SK-N-SH treated with all-trans-retinoic acid at 6 μM for 48 hours (cell line): ENCODE results near the gene SLC22A3.

Experiments
- ATAC-seq: fragments of 200-7000 bp; cut with Tn5 transposase; 3 replicates; pipeline ENCODE4 v1.9.1; 2020; ENCODE audit warnings: mild to moderate bottlenecking, moderate library complexity
- BACH2 ChIP-seq: fragments of 250-450 bp; sonication (Bioruptor Pico); IDR thresholded peaks from 2 replicates; pipeline ENCODE4 v1.9.0; 2021; ENCODE audit warnings: mild to moderate bottlenecking, borderline replicate concordance
- CREB5 ChIP-seq: fragments of 250-450 bp; sonication (Bioruptor Pico); IDR thresholded peaks from 2 replicates; pipeline ENCODE4 v1.5.1; 2020; ENCODE audit warnings: low read depth, mild to moderate bottlenecking, moderate library complexity
- CSDC2 ChIP-seq: fragments of 250-450 bp; sonication (Bioruptor Pico); IDR thresholded peaks from 2 replicates; pipeline ENCODE4 v1.5.0; 2020; ENCODE audit warnings: mild to moderate bottlenecking, moderate library complexity
- ESRRG ChIP-seq: fragments of 250-450 bp; sonication (Bioruptor Pico); IDR thresholded peaks from 2 replicates; pipeline ENCODE4 v1.6.1; 2021; ENCODE audit warnings: mild to moderate bottlenecking
- ISL1 ChIP-seq: fragments of 250-450 bp; sonication (Bioruptor Pico); IDR thresholded peaks from 2 replicates; pipeline ENCODE4 v2.1.2; 2022; ENCODE audit warnings: mild to moderate bottlenecking, moderate library complexity
- OSR1 ChIP-seq: fragments of 250-450 bp; sonication (Bioruptor Pico); IDR thresholded peaks from 2 replicates; pipeline ENCODE4 v1.8.0; 2022; ENCODE audit warnings: moderate library complexity, mild to moderate bottlenecking, inconsistent platforms
- PATZ1 ChIP-seq: fragments of 250-450 bp; sonication (Bioruptor Pico); IDR thresholded peaks from 2 replicates; pipeline ENCODE4 v1.8.0; 2020; ENCODE audit warnings: mild to moderate bottlenecking, moderate library complexity, borderline replicate concordance
- POU6F1 ChIP-seq: fragments of 250-450 bp; sonication (Bioruptor Pico); IDR thresholded peaks from 2 replicates; pipeline ENCODE4 v1.8.0; 2021; ENCODE audit warnings: low read depth, mild to moderate bottlenecking, moderate library complexity, borderline replicate concordance
- PPARA ChIP-seq: fragments of 250-450 bp; sonication (Bioruptor Pico); IDR thresholded peaks from 2 replicates; pipeline ENCODE4 v1.5.0; 2020; ENCODE audit warnings: mild to moderate bottlenecking, borderline replicate concordance
- RARB ChIP-seq: fragments of 250-450 bp; sonication (Bioruptor Pico); IDR thresholded peaks from 2 replicates; pipeline ENCODE4 v1.8.0; 2021; ENCODE audit warnings: mild to moderate bottlenecking, moderate library complexity
- SNAI2 ChIP-seq: fragments of 250-450 bp; sonication (Bioruptor Pico); IDR thresholded peaks from 2 replicates; pipeline ENCODE4 v1.5.0; 2020; ENCODE audit warnings: mild to moderate bottlenecking, moderate library complexity
- TCF4 ChIP-seq: fragments of 250-450 bp; sonication (Bioruptor Pico); IDR thresholded peaks from 2 replicates; pipeline ENCODE4 v1.8.0; 2021; ENCODE audit warnings: mild to moderate bottlenecking, moderate library complexity, borderline replicate concordance
- TOX ChIP-seq: fragments of 250-450 bp; sonication (Bioruptor Pico); IDR thresholded peaks from 2 replicates; pipeline ENCODE4 v1.8.0; 2021; ENCODE audit warnings: mild to moderate bottlenecking, moderate library complexity, borderline replicate concordance
- TSHZ2 ChIP-seq: fragments of 250-450 bp; sonication (Bioruptor Pico); IDR thresholded peaks from 2 replicates; pipeline ENCODE4 v1.5.0; 2020; ENCODE audit warnings: mild to moderate bottlenecking, moderate library complexity
- ZC3H10 ChIP-seq: fragments of 250-450 bp; sonication (Bioruptor Pico); IDR thresholded peaks from 2 replicates; pipeline ENCODE4 v1.5.1; 2021; ENCODE audit warnings: mild to moderate bottlenecking, moderate library complexity
- ZFP3 ChIP-seq: fragments of 250-450 bp; sonication (Bioruptor Pico); IDR thresholded peaks from 2 replicates; pipeline ENCODE4 v1.5.0; 2020; ENCODE audit warnings: mild to moderate bottlenecking, moderate library complexity
- ZNF565 ChIP-seq: fragments of 450-650 bp; formaldehyde crosslinking; conservative IDR thresholded peaks from 2 replicates; pipeline ENCODE4 v1.5.0; 2020; ENCODE audit warnings: low read depth, mild to moderate bottlenecking, moderate library complexity
- ZNF70 ChIP-seq: fragments of 450-650 bp; formaldehyde crosslinking; IDR thresholded peaks from 2 replicates; pipeline ENCODE4 v1.5.0; 2020; ENCODE audit warnings: mild to moderate bottlenecking, moderate library complexity
- ZNF8 ChIP-seq: fragments of 450-650 bp; formaldehyde crosslinking; IDR thresholded peaks from 2 replicates; pipeline ENCODE4 v1.5.0; 2020; ENCODE audit warnings: mild to moderate bottlenecking, moderate library complexity

Gene SLC22A3

GRCh38 chr6:160336200-160336599 is 12.0 kb upstream of the SLC22A3 start:
- TF ChIP-seq ZNF8 (CRISPR knock-in tag) = no peak
- TF ChIP-seq TSHZ2 (CRISPR knock-in tag) = no peak
- no peak for TF ChIP-seq PATZ1 (CRISPR knock-in tag)
- no peak for TF ChIP-seq TOX (CRISPR knock-in tag)
- TF ChIP-seq PPARA = no peak
- no peak for TF ChIP-seq POU6F1 (CRISPR knock-in tag)
- TF ChIP-seq BACH2 (CRISPR knock-in tag) = no peak
- TF ChIP-seq CREB5 = no peak
- no peak for TF ChIP-seq RARB (CRISPR knock-in tag)
- TF ChIP-seq ESRRG (CRISPR knock-in tag) = no peak
- no peak for TF ChIP-seq OSR1 (CRISPR knock-in tag)
- TF ChIP-seq ISL1 (CRISPR knock-in tag) = no peak
- no peak for TF ChIP-seq TCF4 (CRISPR knock-in tag)
- no peak for TF ChIP-seq ZC3H10 (CRISPR knock-in tag)
- no peak for TF ChIP-seq ZFP3 (CRISPR knock-in tag)
- no peak for ATAC-seq

- ATAC-seq = no peak
- no peak for TF ChIP-seq TSHZ2 (CRISPR knock-in tag)
- TF ChIP-seq CREB5 = no peak
Observed at GRCh38 chr6:160337301-160337700, 10.9 kb upstream of the SLC22A3 start.

GRCh38 chr6:160337991-160338390 is 10.2 kb upstream of the SLC22A3 start:
- TF ChIP-seq CSDC2 = no peak
- TF ChIP-seq OSR1 (CRISPR knock-in tag) = no peak
- TF ChIP-seq ZFP3 (CRISPR knock-in tag) = no peak
- TF ChIP-seq ESRRG (CRISPR knock-in tag) = no peak
- no peak for TF ChIP-seq ZNF70 (CRISPR knock-in tag)
- no peak for TF ChIP-seq TSHZ2 (CRISPR knock-in tag)
- TF ChIP-seq SNAI2 (CRISPR knock-in tag) = no peak
- TF ChIP-seq TOX (CRISPR knock-in tag) = no peak
- TF ChIP-seq BACH2 (CRISPR knock-in tag) = no peak
- no peak for TF ChIP-seq ZNF565
- no peak for TF ChIP-seq TCF4 (CRISPR knock-in tag)
- ATAC-seq = no peak
